CD14-positive monocyte (primary cell): ENCODE results near the gene NRG3. TPM values are rescaled to one million over a fixed set of nuclear protein-coding genes. Genes with fewer than 3 reads are reported as not detected.

ENCODE experiments used
- DNase-seq, 3 donors: peaks; one replicate each; pipeline ENCODE4 v3.0.0-alpha.2; 2011 to 2022
- H2AFZ ChIP-seq: 2 replicates; pipeline ENCODE4 v1.6.0; 2012; ENCODE audit warnings: mild to moderate bottlenecking, low read depth, low read length, inconsistent platforms; ENCODE audit not compliant: insufficient read depth, poor library complexity, severe bottlenecking
- H3K27ac ChIP-seq, 2 donors: 1 replicate in 1 of 2; 2 replicates in 1 of 2; pipeline ENCODE4 v1.5.1; 2012 to 2013; ENCODE audit warnings: low read length in 2 of 2, control low read depth in 1 of 2, inconsistent platforms in 1 of 2, low read depth in 1 of 2, mild to moderate bottlenecking in 1 of 2
- H3K27me3 ChIP-seq, 2 donors: one replicate each; pipeline versions ENCODE4 v1.6.0 to v1.6.1; 2011 to 2013; ENCODE audit warnings: low read length in 2 of 2; ENCODE audit not compliant: control insufficient read depth in 2 of 2, insufficient read depth in 2 of 2
- H3K36me3 ChIP-seq, 2 donors: replicated peaks in 1 of 2; 1 replicate in 1 of 2; 2 replicates in 1 of 2; pipeline versions ENCODE4 v1.5.1 to v1.6.1; 2012 to 2013; ENCODE audit warnings: low read length in 2 of 2, control low read depth in 1 of 2, inconsistent platforms in 1 of 2, mild to moderate bottlenecking in 1 of 2; ENCODE audit not compliant: insufficient read depth in 2 of 2, control insufficient read depth in 1 of 2
- H3K4me1 ChIP-seq, 2 donors: 1 replicate in 1 of 2; 2 replicates in 1 of 2; pipeline versions ENCODE4 v1.5.1 to v1.6.1; 2012 to 2013; ENCODE audit warnings: low read length in 2 of 2, control low read depth in 1 of 2, inconsistent platforms in 1 of 2, mild to moderate bottlenecking in 1 of 2, moderate library complexity in 1 of 2; ENCODE audit not compliant: insufficient read depth in 2 of 2, control insufficient read depth in 1 of 2
- H3K4me2 ChIP-seq: replicated peaks from 2 replicates; pipeline ENCODE3; 2012; ENCODE audit warnings: low read length, moderate library complexity, mild to moderate bottlenecking; ENCODE audit not compliant: poor library complexity, severe bottlenecking; ENCODE audit errors: extremely low read depth
- H3K4me3 ChIP-seq, 3 experiments: fragments of 200-600 bp in 1 of 3; sonication (generic) in 1 of 3; replicated peaks in 1 of 3; 1 replicate in 2 of 3; 2 replicates in 1 of 3; pipeline ENCODE4 v1.5.1; 2011 to 2013; ENCODE audit warnings: low read length in 3 of 3, mild to moderate bottlenecking in 3 of 3, control low read depth in 2 of 3, low read depth in 2 of 3, inconsistent platforms in 1 of 3, moderate library complexity in 1 of 3
- H3K79me2 ChIP-seq: 2 replicates; pipeline ENCODE4 v1.6.0; 2012; ENCODE audit warnings: mild to moderate bottlenecking, control low read depth, inconsistent platforms, low read length, moderate library complexity; ENCODE audit not compliant: insufficient read depth
- H3K9ac ChIP-seq: 2 replicates; pipeline ENCODE4 v1.6.0; 2017; ENCODE audit warnings: low read length, mild to moderate bottlenecking; ENCODE audit not compliant: insufficient read depth, poor library complexity, severe bottlenecking
- H3K9me3 ChIP-seq, 2 donors: replicated peaks in 1 of 2; 1 replicate in 1 of 2; 2 replicates in 1 of 2; pipeline versions ENCODE4 v1.5.1 to v1.6.1; 2012 to 2013; ENCODE audit warnings: low read length in 2 of 2, control low read depth in 1 of 2; ENCODE audit not compliant: control insufficient read depth in 1 of 2, insufficient read depth in 1 of 2
- H4K20me1 ChIP-seq: 2 replicates; pipeline ENCODE4 v1.6.0; 2012; ENCODE audit warnings: mild to moderate bottlenecking, low read length, control low read depth, moderate library complexity; ENCODE audit not compliant: insufficient read depth
- H3K27ac Mint-ChIP-seq, 7 donors: one replicate each; pipeline ENCODE4 v1.8.0; 2020; ENCODE audit warnings: mild to moderate bottlenecking in 7 of 7, mixed read lengths in 7 of 7, moderate library complexity in 6 of 7, inconsistent platforms in 2 of 7
- H3K27me3 Mint-ChIP-seq, 3 donors: one replicate each; pipeline ENCODE4 v1.8.0; 2021 to 2022; ENCODE audit warnings: low read depth in 3 of 3, mild to moderate bottlenecking in 3 of 3, mixed read lengths in 3 of 3, moderate library complexity in 3 of 3, inconsistent platforms in 1 of 3
- H3K36me3 Mint-ChIP-seq, 2 donors: one replicate each; pipeline ENCODE4 v1.8.0; 2020; ENCODE audit warnings: mixed read lengths in 2 of 2, inconsistent platforms in 1 of 2, mild to moderate bottlenecking in 1 of 2
- H3K4me1 Mint-ChIP-seq: one replicate; pipeline ENCODE4 v1.8.0; 2020; ENCODE audit warnings: mild to moderate bottlenecking, mixed read lengths
- H3K4me3 Mint-ChIP-seq, 2 donors: one replicate each; pipeline ENCODE4 v1.8.0; 2020; ENCODE audit warnings: mild to moderate bottlenecking in 2 of 2, mixed read lengths in 2 of 2, moderate library complexity in 1 of 2
- H3K9me3 Mint-ChIP-seq, 7 donors: one replicate each; pipeline ENCODE4 v1.8.0; 2020 to 2022; ENCODE audit warnings: mixed read lengths in 7 of 7, mild to moderate bottlenecking in 6 of 7, moderate library complexity in 6 of 7, inconsistent platforms in 2 of 7
- WGBS: methylation state at CpG from one replicate; pipeline ENCODE4 v1.1.5; 2013; ENCODE audit warnings: missing lambda C conversion rate; ENCODE audit not compliant: insufficient coverage; 5-methylcytosine and 5-hydroxymethylcytosine counted together
- intact Hi-C, 2 donors: fragments of 100-400 bp; cut with micrococcal nuclease; formaldehyde crosslinking; loops; one replicate each; pipeline versions ENCODE4 v1.15.0 to v1.15.1; 2023
- polyA plus RNA-seq, 3 donors: library from polyadenylated mRNA; depleted of rRNA in 1 of 3; unstranded in 2 of 3; stranded (reverse) in 1 of 3; fragments of 300-500 nt in 2 of 3; fragments of >200 nt in 1 of 3; fragmentation: Illumina TruSeq in 2 of 3; gene quantifications; 1 replicate in 2 of 3; 2 replicates in 1 of 3; pipeline ENCODE4 v1.2.3, GENCODE V29; 2012 to 2021
- TF ChIP-seq, protein P1 (sequence below): fragments of 200-600 bp; IDR thresholded peaks from one replicate; pipeline ENCODE4 v1.8.0; 2022; ENCODE audit warnings: antibody characterized with exemption, mild to moderate bottlenecking

Gene NRG3
- polyA plus RNA-seq, 3 donors = not detected

DNA sequence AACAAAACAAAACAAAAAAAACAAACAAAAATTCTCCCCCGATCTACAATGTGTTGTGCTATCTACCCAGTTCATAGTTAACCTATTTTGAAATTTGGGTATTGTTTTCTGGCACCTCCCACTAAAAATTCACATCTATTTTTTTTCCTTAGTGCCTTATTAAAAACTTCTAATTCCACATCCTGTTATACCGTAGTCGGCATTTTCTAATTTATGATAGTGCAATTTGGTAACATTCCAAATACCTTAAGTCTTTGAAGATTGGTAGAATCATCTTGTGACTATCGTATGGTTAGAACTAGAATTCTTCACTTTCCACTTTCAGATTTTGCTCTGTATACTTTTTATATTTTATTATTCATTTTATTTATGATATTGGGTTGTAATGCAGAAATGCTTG lies 4.5 kb upstream of the NRG3 start:
- Mint-ChIP-seq H3K4me3 (no peak overlapping the region), H3K36me3 (no peaks in the 10 kb centered on the region), H3K4me1 (no peaks in the 10 kb centered on the region), H3K27me3 (peaks cover 27 to 38% (median 33%) of the 10 kb centered on the region in 3 donors), H3K9me3 (peaks cover 0 to 4% (median 3%) of the 10 kb centered on the region in 7 donors), H3K27ac (no peak overlapping the region)
- no peak for DNase-seq
- H3K9ac ChIP-seq = no peak overlapping the region
- WGBS = no CpG with 5 or more reads among the region's 4 CpGs
- peaks cover 0 to 9% of the 10 kb centered on the region in 2 donors for H3K9me3 ChIP-seq
- no peak overlapping the region for H3K27ac ChIP-seq
- TF ChIP-seq, protein P1, sequence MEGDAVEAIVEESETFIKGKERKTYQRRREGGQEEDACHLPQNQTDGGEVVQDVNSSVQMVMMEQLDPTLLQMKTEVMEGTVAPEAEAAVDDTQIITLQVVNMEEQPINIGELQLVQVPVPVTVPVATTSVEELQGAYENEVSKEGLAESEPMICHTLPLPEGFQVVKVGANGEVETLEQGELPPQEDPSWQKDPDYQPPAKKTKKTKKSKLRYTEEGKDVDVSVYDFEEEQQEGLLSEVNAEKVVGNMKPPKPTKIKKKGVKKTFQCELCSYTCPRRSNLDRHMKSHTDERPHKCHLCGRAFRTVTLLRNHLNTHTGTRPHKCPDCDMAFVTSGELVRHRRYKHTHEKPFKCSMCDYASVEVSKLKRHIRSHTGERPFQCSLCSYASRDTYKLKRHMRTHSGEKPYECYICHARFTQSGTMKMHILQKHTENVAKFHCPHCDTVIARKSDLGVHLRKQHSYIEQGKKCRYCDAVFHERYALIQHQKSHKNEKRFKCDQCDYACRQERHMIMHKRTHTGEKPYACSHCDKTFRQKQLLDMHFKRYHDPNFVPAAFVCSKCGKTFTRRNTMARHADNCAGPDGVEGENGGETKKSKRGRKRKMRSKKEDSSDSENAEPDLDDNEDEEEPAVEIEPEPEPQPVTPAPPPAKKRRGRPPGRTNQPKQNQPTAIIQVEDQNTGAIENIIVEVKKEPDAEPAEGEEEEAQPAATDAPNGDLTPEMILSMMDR = no peak
- no peaks in the 10 kb centered on the region for H3K36me3 ChIP-seq
- intact Hi-C loops = no loop called here
- no peak overlapping the region for H3K4me2 ChIP-seq
- no peak overlapping the region for H3K4me3 ChIP-seq
- no peaks in the 10 kb centered on the region for H3K4me1 ChIP-seq
- H3K79me2 ChIP-seq = no peaks in the 10 kb centered on the region
- H4K20me1 ChIP-seq = no peaks in the 10 kb centered on the region
- no peak overlapping the region for H2AFZ ChIP-seq
- peaks cover 21 to 33% of the 10 kb centered on the region in 2 donors for H3K27me3 ChIP-seq

DNA sequence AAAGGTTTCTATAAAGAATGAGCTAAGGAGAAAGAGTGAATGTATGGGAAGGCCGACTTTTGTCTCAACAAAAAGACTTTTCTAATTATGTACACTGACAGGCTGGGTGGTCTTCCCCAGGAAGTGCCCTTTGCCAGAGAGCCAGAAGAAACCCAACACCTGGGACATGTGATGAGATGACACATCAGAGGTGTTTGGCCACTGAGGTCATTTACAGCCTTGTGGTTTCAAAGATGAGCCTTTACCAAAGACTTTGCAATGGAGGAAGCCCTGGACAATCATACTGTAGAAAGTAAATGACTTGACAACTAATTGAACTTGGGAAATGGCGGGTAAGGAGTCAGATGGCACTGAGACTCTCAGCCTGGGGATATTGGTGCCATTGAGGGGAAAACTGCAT lies 3.4 kb upstream of the NRG3 start:
- Mint-ChIP-seq H3K27ac (no peak overlapping the region), H3K4me1 (peaks cover 3% of the 10 kb centered on the region), H3K4me3 (no peak overlapping the region), H3K9me3 (peaks cover 0 to 13% (median 10%) of the 10 kb centered on the region in 7 donors), H3K27me3 (peaks cover 38 to 49% (median 44%) of the 10 kb centered on the region in 3 donors), H3K36me3 (peaks cover 3% of the 10 kb centered on the region in 2 donors)
- no peaks in the 10 kb centered on the region for H3K79me2 ChIP-seq
- H3K4me3 ChIP-seq = no peak overlapping the region
- H3K4me2 ChIP-seq = no peak overlapping the region
- no peaks in the 10 kb centered on the region for H3K4me1 ChIP-seq
- peaks cover 32 to 44% of the 10 kb centered on the region in 2 donors for H3K27me3 ChIP-seq
- H3K9ac ChIP-seq = no peak overlapping the region
- H2AFZ ChIP-seq = no peak overlapping the region
- no peaks in the 10 kb centered on the region for H3K36me3 ChIP-seq
- WGBS = 60% methylated on average over 1 of the region's 2 CpGs
- no peak overlapping the region for H3K27ac ChIP-seq
- H4K20me1 ChIP-seq = no peaks in the 10 kb centered on the region
- TF ChIP-seq, protein P1 = no peak
- intact Hi-C loops = no loop called here
- peaks cover 0 to 20% of the 10 kb centered on the region in 2 donors for H3K9me3 ChIP-seq
- no peak for DNase-seq
